Measurements from ENCODE around the gene CRTAC1. TPM values are rescaled to one million over a fixed set of nuclear protein-coding genes. Genes with fewer than 3 reads are reported as not detected.
A peak's percentile ranks its signal among the peaks of the same experiment; 100 is the strongest.

CRTAC1 gene, protein sequence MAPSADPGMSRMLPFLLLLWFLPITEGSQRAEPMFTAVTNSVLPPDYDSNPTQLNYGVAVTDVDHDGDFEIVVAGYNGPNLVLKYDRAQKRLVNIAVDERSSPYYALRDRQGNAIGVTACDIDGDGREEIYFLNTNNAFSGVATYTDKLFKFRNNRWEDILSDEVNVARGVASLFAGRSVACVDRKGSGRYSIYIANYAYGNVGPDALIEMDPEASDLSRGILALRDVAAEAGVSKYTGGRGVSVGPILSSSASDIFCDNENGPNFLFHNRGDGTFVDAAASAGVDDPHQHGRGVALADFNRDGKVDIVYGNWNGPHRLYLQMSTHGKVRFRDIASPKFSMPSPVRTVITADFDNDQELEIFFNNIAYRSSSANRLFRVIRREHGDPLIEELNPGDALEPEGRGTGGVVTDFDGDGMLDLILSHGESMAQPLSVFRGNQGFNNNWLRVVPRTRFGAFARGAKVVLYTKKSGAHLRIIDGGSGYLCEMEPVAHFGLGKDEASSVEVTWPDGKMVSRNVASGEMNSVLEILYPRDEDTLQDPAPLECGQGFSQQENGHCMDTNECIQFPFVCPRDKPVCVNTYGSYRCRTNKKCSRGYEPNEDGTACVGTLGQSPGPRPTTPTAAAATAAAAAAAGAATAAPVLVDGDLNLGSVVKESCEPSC
- 0.05 TPM for total RNA-seq
- polyA plus RNA-seq = 0.30 TPM
- long read RNA-seq, donor 1 = 0 reads
- long read RNA-seq, donor 2 = 0 reads
- long read RNA-seq, donor 3, partial matches to known transcripts = 0 of 1 reads
- long read RNA-seq, donor 3, other reads (novel, unspliced or antisense) = 0 of 1 reads
- long read RNA-seq, donor 4 = 0 reads
- long read RNA-seq, donor 5, partial matches to known transcripts = 0 of 1 reads
- long read RNA-seq, donor 5, other reads (novel, unspliced or antisense) = 0 of 1 reads
- long read RNA-seq, donor 6 = 0 reads
- long read RNA-seq, donor 7 = 0 reads
- long read RNA-seq, donor 8 = 0 reads
- long read RNA-seq, donor 9 = 0 reads
- long read RNA-seq, donor 10 = 0 reads

DNA sequence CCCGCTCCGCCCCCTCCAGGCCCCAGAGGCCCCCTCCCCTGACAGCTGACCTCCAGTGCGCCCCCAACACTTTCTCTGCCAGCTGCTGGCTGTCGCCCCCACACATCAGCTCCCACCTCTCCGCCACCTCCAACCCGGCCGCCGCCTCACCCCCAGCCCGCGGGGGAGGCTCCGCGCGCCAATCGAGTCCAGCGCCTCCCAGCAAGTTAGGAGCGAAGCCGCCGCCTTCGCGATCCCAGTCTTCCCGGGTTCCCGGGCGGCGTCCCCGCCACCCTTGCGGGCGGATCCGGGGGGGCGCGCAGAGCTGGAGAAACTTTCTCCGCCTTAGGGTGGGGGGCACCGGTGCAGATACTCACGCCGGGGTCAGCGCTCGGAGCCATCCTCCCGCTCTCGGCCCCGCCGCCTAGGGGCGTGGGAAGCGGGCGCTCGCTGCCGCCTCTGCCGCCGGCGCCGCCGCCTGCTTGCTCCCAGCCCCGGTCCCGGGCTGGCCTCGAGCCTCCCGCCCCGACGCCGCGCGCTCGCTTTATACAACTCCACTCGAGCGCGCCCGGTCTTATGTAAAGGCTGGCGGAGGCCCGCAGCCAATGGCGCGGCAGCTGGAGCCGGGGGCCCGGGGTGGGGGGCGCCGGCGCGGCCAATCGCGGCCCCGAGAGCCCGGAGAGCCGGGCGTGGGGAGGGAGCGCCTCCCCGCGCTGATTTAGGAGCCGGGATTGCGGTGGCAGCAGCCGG lies at the start of gene CRTAC1:
TSS of gene CRTAC1 (minus strand) at position 529 of the 729 bp plus-strand sequence. CDS start at position 380, 149 bp downstream.
- Histone ChIP-seq H3K36me3 (ENCODE audit: control insufficient read depth in 2 of 2, insufficient read depth in 2 of 2, low read length in 1 of 2) (no peaks in the 10 kb centered on the region), H3K4me1 (ENCODE audit: control insufficient read depth in 2 of 2, insufficient read depth in 2 of 2, low read length in 2 of 2) (no peaks in the 10 kb centered on the region), H3K27ac (ENCODE audit: low read depth in 1 of 2, low read length in 1 of 2) (no peak within 1 kb of the TSS), H3K4me3 (ENCODE audit: low read length in 2 of 2) (peak within 1 kb of the TSS in 1 of 2 donors; percentile 1), H3K27me3 (ENCODE audit: control insufficient read depth in 2 of 2, insufficient read depth in 1 of 2, low read length in 1 of 2) (peaks cover 42 to 83% of the 10 kb centered on the region in 2 donors), H3K9me3 (ENCODE audit: control insufficient read depth in 2 of 2, insufficient read depth in 1 of 2, low read length in 1 of 2) (peaks cover 0 to 1% of the 10 kb centered on the region in 2 donors)
- DNase-seq (ENCODE audit: low read depth in 6 of 9, low spot score in 9 of 9) = peak in 2 of 9 donors; percentile 10 to 28
- 3% methylated on average over 86 of the region's 86 CpGs for WGBS

DNA sequence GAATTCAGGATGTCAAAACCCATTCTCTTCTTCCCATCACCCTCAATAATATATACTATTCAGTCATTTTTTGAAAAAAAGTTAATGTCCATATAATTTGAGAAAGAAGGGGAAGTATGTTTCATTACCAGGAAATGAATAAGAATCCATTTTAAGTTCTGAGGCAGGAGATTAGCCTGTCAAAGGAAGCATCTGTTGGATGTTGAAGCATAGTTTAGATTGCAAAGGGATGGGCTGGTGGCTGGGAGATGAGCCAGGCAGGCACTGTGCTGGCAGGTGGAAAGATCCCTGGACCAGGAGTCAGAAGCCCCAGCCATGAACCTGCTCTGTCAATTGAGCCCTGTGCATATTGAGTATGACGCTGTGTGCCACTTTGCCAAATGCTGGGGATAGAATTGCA lies 48.4 kb upstream of the CRTAC1 start:
- Histone ChIP-seq H3K27ac (ENCODE audit: low read depth in 1 of 2, low read length in 1 of 2) (no peak overlapping the region), H3K36me3 (ENCODE audit: control insufficient read depth in 2 of 2, insufficient read depth in 2 of 2, low read length in 1 of 2) (no peaks in the 10 kb centered on the region), H3K27me3 (ENCODE audit: control insufficient read depth in 2 of 2, insufficient read depth in 1 of 2, low read length in 1 of 2) (no peaks in the 10 kb centered on the region), H3K4me3 (ENCODE audit: low read length in 2 of 2) (no peak overlapping the region), H3K9me3 (ENCODE audit: control insufficient read depth in 2 of 2, insufficient read depth in 1 of 2, low read length in 1 of 2) (no peaks in the 10 kb centered on the region), H3K4me1 (ENCODE audit: control insufficient read depth in 2 of 2, insufficient read depth in 2 of 2, low read length in 2 of 2) (no peaks in the 10 kb centered on the region)
- no peak for DNase-seq (ENCODE audit: low read depth in 6 of 9, low spot score in 9 of 9)
- WGBS = 94% methylated on average over 1 of the region's 1 CpG

DNA sequence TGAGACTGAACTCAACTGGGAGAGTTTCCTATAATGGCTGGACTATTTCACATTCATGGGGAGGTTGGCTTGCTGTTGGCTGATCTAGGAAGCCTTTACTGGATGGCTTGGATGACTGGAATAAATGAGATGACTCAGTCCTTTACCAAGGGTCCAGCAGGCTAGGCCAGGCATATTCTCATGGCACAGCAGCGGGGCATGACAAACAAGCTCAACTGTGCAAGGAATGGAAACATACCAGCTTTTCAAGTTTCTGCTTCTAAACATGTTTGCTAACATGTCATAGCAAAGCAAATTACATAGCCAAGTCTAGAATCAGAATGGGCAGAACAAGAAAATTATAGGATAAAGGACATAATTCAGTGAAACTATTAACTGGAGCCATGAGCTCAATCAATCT lies 46.8 kb upstream of the CRTAC1 start:
- no peaks in the 10 kb centered on the region for H3K36me3 ChIP-seq (ENCODE audit: control insufficient read depth in 2 of 2, insufficient read depth in 2 of 2, low read length in 1 of 2)
- no peak overlapping the region for H3K27ac ChIP-seq (ENCODE audit: low read depth in 1 of 2, low read length in 1 of 2)
- DNase-seq (ENCODE audit: low read depth in 6 of 9, low spot score in 9 of 9) = no peak
- no peaks in the 10 kb centered on the region for H3K27me3 ChIP-seq (ENCODE audit: control insufficient read depth in 2 of 2, insufficient read depth in 1 of 2, low read length in 1 of 2)
- no peak overlapping the region for H3K4me3 ChIP-seq (ENCODE audit: low read length in 2 of 2)
- H3K4me1 ChIP-seq (ENCODE audit: control insufficient read depth in 2 of 2, insufficient read depth in 2 of 2, low read length in 2 of 2) = no peaks in the 10 kb centered on the region
- 91% methylated on average over 1 of the region's 1 CpG for WGBS
- H3K9me3 ChIP-seq (ENCODE audit: control insufficient read depth in 2 of 2, insufficient read depth in 1 of 2, low read length in 1 of 2) = no peaks in the 10 kb centered on the region

DNA sequence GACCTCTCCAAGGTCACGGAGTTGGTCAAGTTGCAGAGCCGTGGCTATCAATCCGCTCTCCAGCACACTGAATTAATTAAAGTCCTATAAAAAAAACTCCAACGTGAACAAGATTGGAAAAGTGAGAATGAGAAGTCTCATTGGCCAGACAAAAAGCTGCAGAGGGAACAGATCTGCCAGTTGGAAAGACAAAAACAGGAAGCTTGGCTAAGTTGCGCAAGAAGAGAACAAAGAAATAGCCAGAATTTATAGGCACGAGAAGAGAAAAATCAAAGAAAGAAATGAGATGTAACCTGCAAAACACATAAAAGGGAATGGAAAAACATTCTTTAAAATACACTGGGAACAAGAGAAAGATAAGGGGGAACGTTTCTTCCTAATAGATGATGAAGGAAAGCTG lies 45.7 kb upstream of the CRTAC1 start:
- H3K27me3 ChIP-seq (ENCODE audit: control insufficient read depth in 2 of 2, insufficient read depth in 1 of 2, low read length in 1 of 2) = no peaks in the 10 kb centered on the region
- no peak for DNase-seq (ENCODE audit: low read depth in 6 of 9, low spot score in 9 of 9)
- no peak overlapping the region for H3K4me3 ChIP-seq (ENCODE audit: low read length in 2 of 2)
- no peaks in the 10 kb centered on the region for H3K4me1 ChIP-seq (ENCODE audit: control insufficient read depth in 2 of 2, insufficient read depth in 2 of 2, low read length in 2 of 2)
- no peaks in the 10 kb centered on the region for H3K9me3 ChIP-seq (ENCODE audit: control insufficient read depth in 2 of 2, insufficient read depth in 1 of 2, low read length in 1 of 2)
- no peaks in the 10 kb centered on the region for H3K36me3 ChIP-seq (ENCODE audit: control insufficient read depth in 2 of 2, insufficient read depth in 2 of 2, low read length in 1 of 2)
- WGBS = 54% methylated on average over 7 of the region's 7 CpGs
- no peak overlapping the region for H3K27ac ChIP-seq (ENCODE audit: low read depth in 1 of 2, low read length in 1 of 2)

DNA sequence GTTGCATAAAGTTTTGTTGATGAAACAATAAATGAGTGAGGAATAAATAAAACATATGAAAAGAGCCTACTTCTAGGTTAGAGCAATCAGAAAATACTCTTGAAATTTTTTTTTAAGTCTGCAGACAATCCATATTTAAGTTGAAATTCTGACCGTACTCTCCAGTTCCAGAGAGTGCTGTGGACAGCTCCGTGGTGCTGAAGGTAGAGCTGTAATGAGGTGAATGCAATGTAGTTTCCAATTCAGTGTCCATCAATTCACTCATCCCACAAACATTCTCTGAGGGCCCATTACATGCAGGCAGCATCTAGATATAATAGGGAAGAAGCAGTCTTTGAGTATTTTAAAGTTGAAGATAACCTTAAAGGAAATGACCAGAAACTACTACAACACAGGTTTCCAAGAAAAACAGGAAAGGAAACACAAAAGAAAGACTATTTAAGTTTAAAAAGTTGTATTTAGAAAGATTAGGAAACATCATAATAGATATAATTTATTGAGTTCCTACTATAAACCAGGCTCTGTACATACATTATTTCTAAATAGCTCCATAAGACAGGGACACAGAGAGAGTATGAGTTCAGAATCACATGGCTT lies 44.0 kb upstream of the CRTAC1 start:
- Histone ChIP-seq H3K36me3 (ENCODE audit: control insufficient read depth in 2 of 2, insufficient read depth in 2 of 2, low read length in 1 of 2) (no peaks in the 10 kb centered on the region), H3K4me1 (ENCODE audit: control insufficient read depth in 2 of 2, insufficient read depth in 2 of 2, low read length in 2 of 2) (no peaks in the 10 kb centered on the region), H3K9me3 (ENCODE audit: control insufficient read depth in 2 of 2, insufficient read depth in 1 of 2, low read length in 1 of 2) (no peaks in the 10 kb centered on the region), H3K4me3 (ENCODE audit: low read length in 2 of 2) (no peak overlapping the region), H3K27me3 (ENCODE audit: control insufficient read depth in 2 of 2, insufficient read depth in 1 of 2, low read length in 1 of 2) (no peaks in the 10 kb centered on the region), H3K27ac (ENCODE audit: low read depth in 1 of 2, low read length in 1 of 2) (no peak overlapping the region)
- peak in 2 of 9 donors; percentile 11 to 18 for DNase-seq (ENCODE audit: low read depth in 6 of 9, low spot score in 9 of 9)
- 7% methylated on average over 2 of the region's 2 CpGs for WGBS

DNA sequence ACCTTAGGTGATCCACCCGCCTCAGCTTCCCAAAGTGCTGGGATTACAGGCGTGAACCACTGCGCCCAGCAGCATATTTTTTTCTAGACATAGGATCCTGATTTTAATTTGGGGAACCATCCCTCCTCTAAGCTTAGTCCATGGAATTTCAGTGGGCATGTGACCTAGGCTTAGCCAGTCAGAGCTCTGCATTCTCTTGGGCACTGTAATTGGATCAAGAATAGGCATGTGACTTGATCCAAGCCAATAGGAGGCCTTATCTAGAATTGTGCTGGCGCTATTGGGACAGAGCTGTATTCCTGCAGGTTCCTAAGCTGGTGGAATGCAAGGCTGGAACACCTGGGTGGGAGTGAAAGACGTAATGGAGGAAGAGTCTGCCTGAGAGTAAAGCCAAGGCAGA lies 36.7 kb upstream of the CRTAC1 start:
- H3K27me3 ChIP-seq (ENCODE audit: control insufficient read depth in 2 of 2, insufficient read depth in 1 of 2, low read length in 1 of 2) = no peaks in the 10 kb centered on the region
- no peak overlapping the region for H3K27ac ChIP-seq (ENCODE audit: low read depth in 1 of 2, low read length in 1 of 2)
- H3K36me3 ChIP-seq (ENCODE audit: control insufficient read depth in 2 of 2, insufficient read depth in 2 of 2, low read length in 1 of 2) = no peaks in the 10 kb centered on the region
- no peak overlapping the region for H3K4me3 ChIP-seq (ENCODE audit: low read length in 2 of 2)
- no peaks in the 10 kb centered on the region for H3K4me1 ChIP-seq (ENCODE audit: control insufficient read depth in 2 of 2, insufficient read depth in 2 of 2, low read length in 2 of 2)
- WGBS = 90% methylated on average over 5 of the region's 5 CpGs
- no peak for DNase-seq (ENCODE audit: low read depth in 6 of 9, low spot score in 9 of 9)
- no peaks in the 10 kb centered on the region for H3K9me3 ChIP-seq (ENCODE audit: control insufficient read depth in 2 of 2, insufficient read depth in 1 of 2, low read length in 1 of 2)

DNA sequence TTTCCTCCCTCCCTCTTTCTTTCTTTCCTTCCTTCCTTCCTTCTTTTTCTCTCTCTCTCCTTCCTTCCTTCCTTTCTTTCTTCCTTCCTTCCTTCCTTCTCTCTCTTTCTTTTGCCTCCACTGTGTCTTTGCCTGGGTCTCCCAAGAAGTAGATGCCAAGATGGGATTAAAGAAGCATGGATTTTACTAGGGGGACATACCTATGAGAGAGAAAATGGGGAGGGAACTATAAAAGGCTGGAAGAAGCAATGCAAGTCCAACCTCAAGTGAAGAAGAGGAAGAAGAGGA lies 33.3 kb upstream of the CRTAC1 start:
- Histone ChIP-seq H3K27me3 (ENCODE audit: control insufficient read depth in 2 of 2, insufficient read depth in 1 of 2, low read length in 1 of 2) (no peaks in the 10 kb centered on the region), H3K27ac (ENCODE audit: low read depth in 1 of 2, low read length in 1 of 2) (no peak overlapping the region), H3K4me3 (ENCODE audit: low read length in 2 of 2) (no peak overlapping the region), H3K36me3 (ENCODE audit: control insufficient read depth in 2 of 2, insufficient read depth in 2 of 2, low read length in 1 of 2) (no peaks in the 10 kb centered on the region), H3K9me3 (ENCODE audit: control insufficient read depth in 2 of 2, insufficient read depth in 1 of 2, low read length in 1 of 2) (no peaks in the 10 kb centered on the region), H3K4me1 (ENCODE audit: control insufficient read depth in 2 of 2, insufficient read depth in 2 of 2, low read length in 2 of 2) (no peaks in the 10 kb centered on the region)
- no peak for DNase-seq (ENCODE audit: low read depth in 6 of 9, low spot score in 9 of 9)

DNA sequence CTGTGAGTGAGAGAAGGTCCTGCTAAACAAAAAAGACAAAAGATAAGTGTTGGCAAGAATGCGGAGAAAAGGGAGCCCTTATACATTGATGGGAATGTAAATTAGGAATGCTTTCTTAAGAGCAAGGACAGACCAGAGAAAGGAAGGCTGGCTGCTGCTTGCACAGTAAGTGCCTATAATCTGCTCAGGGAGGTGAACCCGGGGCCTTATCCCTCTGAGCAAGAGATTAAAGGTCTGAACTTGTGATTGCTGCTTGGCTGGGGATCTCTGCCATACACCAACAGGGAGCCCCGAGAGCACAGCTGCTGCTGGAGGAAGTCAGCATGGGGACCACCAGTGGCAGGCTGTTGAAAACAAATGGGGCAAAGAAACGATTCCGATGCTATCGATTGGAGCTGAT lies 32.0 kb upstream of the CRTAC1 start:
- no peak overlapping the region for H3K4me3 ChIP-seq (ENCODE audit: low read length in 2 of 2)
- H3K36me3 ChIP-seq (ENCODE audit: control insufficient read depth in 2 of 2, insufficient read depth in 2 of 2, low read length in 1 of 2) = no peaks in the 10 kb centered on the region
- DNase-seq (ENCODE audit: low read depth in 6 of 9, low spot score in 9 of 9) = no peak
- H3K4me1 ChIP-seq (ENCODE audit: control insufficient read depth in 2 of 2, insufficient read depth in 2 of 2, low read length in 2 of 2) = no peaks in the 10 kb centered on the region
- WGBS = 86% methylated on average over 6 of the region's 6 CpGs
- no peaks in the 10 kb centered on the region for H3K9me3 ChIP-seq (ENCODE audit: control insufficient read depth in 2 of 2, insufficient read depth in 1 of 2, low read length in 1 of 2)
- no peak overlapping the region for H3K27ac ChIP-seq (ENCODE audit: low read depth in 1 of 2, low read length in 1 of 2)
- no peaks in the 10 kb centered on the region for H3K27me3 ChIP-seq (ENCODE audit: control insufficient read depth in 2 of 2, insufficient read depth in 1 of 2, low read length in 1 of 2)
